Right cardiac atrium (tissue), 5 donors: Measurements from ENCODE around the gene IER5L. TPM values are rescaled to one million over a fixed set of nuclear protein-coding genes. Genes with fewer than 3 reads are reported as not detected.

Source experiments
- ATAC-seq, 2 donors: fragments of 200-7000 bp; cut with Tn5 transposase; one replicate each; pipeline versions ENCODE4 v1.8.0 to v1.9.1; 2020; ENCODE audit warnings: moderate library complexity in 2 of 2, mild to moderate bottlenecking in 1 of 2
- DNase-seq, 3 donors: peaks; one replicate each; pipeline ENCODE4 v3.0.0-alpha.2; 2020
- H3K27ac ChIP-seq: one replicate; pipeline ENCODE4 v1.5.1; 2013; ENCODE audit warnings: mild to moderate bottlenecking, low read length, control low read depth, moderate library complexity
- H3K27me3 ChIP-seq: one replicate; pipeline ENCODE4 v1.6.1; 2013; ENCODE audit not compliant: control insufficient read depth, insufficient read depth
- H3K4me1 ChIP-seq: one replicate; pipeline ENCODE4 v1.6.1; 2013; ENCODE audit warnings: low read length; ENCODE audit not compliant: control insufficient read depth, insufficient read depth
- H3K4me3 ChIP-seq: one replicate; pipeline ENCODE4 v1.5.1; 2013; ENCODE audit warnings: low read length, control low read depth
- H3K9me3 ChIP-seq: one replicate; pipeline ENCODE4 v1.6.1; 2013; ENCODE audit warnings: low read length; ENCODE audit not compliant: control insufficient read depth
- WGBS: extraction: QIAGEN DNeasy Blood & Tissue Kit; methylation state at CpG from one replicate; pipeline ENCODE4 v1.1.7; 2013; 5-methylcytosine and 5-hydroxymethylcytosine counted together
- intact Hi-C, 4 donors: fragments of 100-400 bp; cut with DNase I; formaldehyde crosslinking; loops; one replicate each; pipeline versions ENCODE4 v1.11.0 to v1.14.0; 2022 to 2023
- polyA plus RNA-seq: library from polyadenylated mRNA; stranded (reverse); fragments of 200-250 nt; gene quantifications from one replicate; pipeline ENCODE4 v1.2.3, GENCODE V29; 2013
- total RNA-seq, 4 donors: library from RNA; stranded (reverse); fragmentation: NEBNext Ultra II Directional; extraction: Animal tissue kit (Norgen Biotek cat#: 25700); gene quantifications; one replicate each; pipeline ENCODE4 v1.2.1, GENCODE V29; 2021
- donor health status: healthy with polysubstance abuse.
- donor health status: DM: no; HTN: yes; CAD: no.
- donor health status: DM: no; HTN: no; CAD: no.
- donor health status: DM: no; HTN: yes; CAD: no; lungs with severe emphysema.
- donor health status: DM: yes; HTN: yes; CAD: no.

IER5L gene
- total and polyA plus RNA-seq, 5 donors, result 6.7 to 10.4 (median 8.7) TPM

DNA sequence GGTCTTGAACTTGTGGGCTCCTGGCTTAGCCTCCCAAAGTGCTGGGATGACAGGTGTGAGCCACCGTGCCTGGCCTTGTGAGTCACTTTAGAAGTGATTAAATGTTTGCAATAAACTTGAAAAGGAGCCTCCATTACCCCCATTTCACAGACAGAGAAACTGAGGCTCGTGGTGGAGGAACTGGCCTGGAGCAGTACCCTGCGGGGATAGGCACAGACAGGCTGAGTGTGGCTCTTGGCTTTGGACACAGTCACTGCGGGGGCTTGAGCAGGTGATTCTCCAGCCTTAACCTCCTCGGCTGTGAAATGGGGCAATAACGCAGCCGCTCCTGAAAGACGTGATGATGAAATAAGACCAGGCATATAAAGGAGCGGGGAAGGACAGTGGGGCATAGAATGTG, 40.9 kb upstream of the IER5L start:
- Histone ChIP-seq H3K27me3 (no peaks in the 10 kb centered on the region), H3K9me3 (no peaks in the 10 kb centered on the region), H3K27ac (no peak overlapping the region), H3K4me3 (no peak overlapping the region), H3K4me1 (no peaks in the 10 kb centered on the region)
- intact Hi-C loops, result no loop called here
- WGBS, result 82% methylated on average over 9 of the region's 9 CpGs
- DNase-seq (peak in 1 of 3 donors; percentile 11), ATAC-seq (no peak)

DNA sequence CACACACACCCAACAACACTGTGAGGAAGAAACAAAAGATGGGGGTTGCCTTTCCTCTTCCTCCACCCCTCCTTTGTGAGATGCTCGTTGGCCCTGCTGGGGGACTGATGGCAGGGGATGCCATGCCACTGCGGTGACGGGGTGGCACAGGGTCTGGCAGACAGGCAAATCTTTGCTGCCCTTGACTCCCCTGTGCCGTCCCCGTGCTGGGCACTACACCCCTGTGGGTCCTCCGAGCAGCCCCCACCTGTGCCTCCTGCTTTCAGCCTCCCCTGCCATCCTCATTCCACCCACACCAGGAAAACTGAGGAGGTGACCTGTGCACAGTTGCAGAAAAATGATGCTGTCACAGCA, 40.2 kb upstream of the IER5L start:
- Histone ChIP-seq H3K27me3 (no peaks in the 10 kb centered on the region), H3K9me3 (no peaks in the 10 kb centered on the region), H3K27ac (no peak overlapping the region), H3K4me1 (no peaks in the 10 kb centered on the region), H3K4me3 (no peak overlapping the region)
- DNase-seq (peak in 1 of 3 donors; percentile 43), ATAC-seq (peak in 1 of 2 donors; percentile 12)
- intact Hi-C loops, result no loop called here
- WGBS, result 66% methylated on average over 6 of the region's 6 CpGs

DNA sequence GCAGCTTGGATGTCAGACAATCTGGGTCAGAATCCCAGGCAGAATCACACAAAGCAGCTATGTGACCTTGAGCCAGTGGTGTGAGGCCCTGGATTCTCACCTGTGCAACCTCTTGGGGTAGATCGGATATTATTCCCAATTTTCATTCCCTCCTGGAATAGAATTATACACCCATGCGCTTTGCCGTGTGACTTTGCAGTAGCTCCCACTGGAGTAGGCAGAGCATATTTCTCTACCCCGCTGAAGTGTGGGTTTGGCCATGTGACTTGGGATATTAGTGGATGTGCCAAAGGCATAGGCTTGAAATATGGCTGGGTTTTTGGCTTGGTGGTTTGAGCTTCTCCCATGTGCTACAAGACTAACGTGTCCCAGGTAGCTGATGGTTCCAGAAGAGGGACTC, 35.5 kb upstream of the IER5L start:
- WGBS, result 98% methylated on average over 5 of the region's 5 CpGs
- DNase-seq (no peak), ATAC-seq (no peak)
- intact Hi-C loops, result no loop called here
- Histone ChIP-seq H3K27ac (no peak overlapping the region), H3K4me1 (no peaks in the 10 kb centered on the region), H3K27me3 (no peaks in the 10 kb centered on the region), H3K4me3 (no peak overlapping the region), H3K9me3 (no peaks in the 10 kb centered on the region)

DNA sequence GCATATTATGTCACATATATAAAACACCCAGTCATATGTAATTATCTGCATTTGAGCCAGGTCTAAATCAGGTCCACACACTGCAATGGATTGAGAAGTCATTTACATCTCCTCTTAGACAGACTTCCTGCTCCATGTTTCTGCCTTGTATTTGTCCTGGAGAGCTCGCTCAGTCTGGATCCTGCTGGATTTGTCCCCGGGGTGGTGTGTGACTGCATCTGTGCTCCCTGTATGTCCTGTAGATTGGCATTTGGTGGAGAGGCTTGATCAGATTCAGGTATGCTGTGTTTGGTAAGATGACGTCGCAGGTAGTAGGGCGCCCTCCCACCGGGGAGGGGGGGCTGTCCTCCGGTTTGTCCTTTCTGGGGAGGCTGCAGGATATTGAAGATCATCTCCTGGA, 33.6 kb upstream of the IER5L start:
- 76% methylated on average over 7 of the region's 7 CpGs for WGBS

DNA sequence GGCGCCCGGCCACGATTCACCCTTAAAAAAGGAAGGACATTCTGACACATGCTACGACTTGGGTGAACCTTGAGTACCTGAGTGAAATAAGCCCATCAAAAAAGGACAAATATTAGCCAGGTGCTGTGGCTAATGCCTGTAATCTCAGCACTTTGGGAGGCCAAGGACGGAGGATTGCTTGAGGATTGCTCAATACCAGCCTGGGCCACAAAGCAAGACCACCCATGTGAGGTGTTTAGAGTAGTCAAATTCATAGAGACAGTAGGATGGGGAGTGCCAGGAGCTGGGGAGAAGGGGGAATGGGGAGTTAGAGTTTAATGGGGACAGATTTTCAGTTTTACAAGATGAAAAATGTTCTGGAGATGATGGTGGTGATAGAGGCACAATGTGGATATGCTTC, 32.1 kb upstream of the IER5L start:
- intact Hi-C loops, result no loop called here
- DNase-seq, result no peak
- Histone ChIP-seq H3K4me3 (no peak overlapping the region), H3K27me3 (no peaks in the 10 kb centered on the region), H3K9me3 (no peaks in the 10 kb centered on the region), H3K4me1 (no peaks in the 10 kb centered on the region), H3K27ac (no peak overlapping the region)
- WGBS, result 77% methylated on average over 5 of the region's 5 CpGs
- ATAC-seq, result no peak

More for the DNA sequence above, 33.6 kb upstream of the IER5L start:
- Histone ChIP-seq H3K4me3 (no peak overlapping the region), H3K27ac (no peak overlapping the region), H3K9me3 (no peaks in the 10 kb centered on the region), H3K27me3 (no peaks in the 10 kb centered on the region), H3K4me1 (no peaks in the 10 kb centered on the region)
- intact Hi-C loops, result no loop called here
- no peak for ATAC-seq
- peak in 1 of 3 donors; percentile 8 for DNase-seq

DNA sequence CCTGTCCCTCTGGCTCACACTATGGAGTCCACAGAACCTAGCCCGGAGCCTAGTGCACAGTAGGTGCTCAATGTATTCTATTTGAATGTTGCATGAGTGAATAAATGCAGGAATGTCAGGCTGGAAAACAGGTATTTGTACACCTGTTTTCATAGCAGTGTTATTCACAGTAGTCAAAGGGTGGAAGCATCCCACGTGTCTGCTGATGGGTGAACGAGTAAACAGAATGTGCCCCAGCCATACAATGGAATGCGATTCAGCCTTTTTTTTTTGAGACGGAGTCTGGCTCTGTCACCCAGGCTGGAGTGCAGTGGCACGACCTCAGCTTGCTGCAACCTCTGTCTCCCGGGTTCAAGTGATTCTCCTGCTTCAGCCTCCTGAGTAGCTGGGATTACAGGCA, 31.5 kb upstream of the IER5L start:
- H3K4me1 ChIP-seq, result no peaks in the 10 kb centered on the region
- DNase-seq, result no peak
- no peak overlapping the region for H3K4me3 ChIP-seq
- H3K27me3 ChIP-seq, result no peaks in the 10 kb centered on the region
- intact Hi-C loops, result loop anchor here in 1 of 4 donors (10.0 kb wide), 1 partner anchor 45 kb away; no protein-coding TSS in a partner anchor
- 77% methylated on average over 7 of the region's 7 CpGs for WGBS
- no peak for ATAC-seq
- H3K9me3 ChIP-seq, result no peaks in the 10 kb centered on the region
- no peak overlapping the region for H3K27ac ChIP-seq

DNA sequence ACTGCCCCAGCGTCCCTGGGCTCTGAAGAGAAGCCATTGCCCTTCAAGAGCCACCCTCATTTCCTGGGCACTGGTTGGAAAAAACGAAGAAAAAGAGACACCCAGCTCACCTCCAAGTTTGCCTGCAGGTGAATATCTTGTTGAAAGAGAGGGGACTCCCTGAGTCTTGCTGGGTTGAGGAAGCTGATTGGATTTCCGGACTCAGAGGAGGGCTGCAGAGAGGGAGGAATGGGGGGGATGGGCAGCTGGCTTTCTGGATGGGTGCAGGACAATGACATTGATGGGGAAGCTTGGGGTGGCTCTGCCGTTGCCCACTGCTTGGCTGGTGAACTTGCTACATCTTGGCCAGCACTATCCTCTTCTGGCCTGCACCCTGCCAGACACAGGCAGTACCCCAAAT, 31.0 kb upstream of the IER5L start:
- WGBS, result 76% methylated on average over 4 of the region's 4 CpGs
- intact Hi-C loops, result loop anchor here in 1 of 4 donors (10.0 kb wide), 1 partner anchor 46 kb away; no protein-coding TSS in a partner anchor

DNA sequence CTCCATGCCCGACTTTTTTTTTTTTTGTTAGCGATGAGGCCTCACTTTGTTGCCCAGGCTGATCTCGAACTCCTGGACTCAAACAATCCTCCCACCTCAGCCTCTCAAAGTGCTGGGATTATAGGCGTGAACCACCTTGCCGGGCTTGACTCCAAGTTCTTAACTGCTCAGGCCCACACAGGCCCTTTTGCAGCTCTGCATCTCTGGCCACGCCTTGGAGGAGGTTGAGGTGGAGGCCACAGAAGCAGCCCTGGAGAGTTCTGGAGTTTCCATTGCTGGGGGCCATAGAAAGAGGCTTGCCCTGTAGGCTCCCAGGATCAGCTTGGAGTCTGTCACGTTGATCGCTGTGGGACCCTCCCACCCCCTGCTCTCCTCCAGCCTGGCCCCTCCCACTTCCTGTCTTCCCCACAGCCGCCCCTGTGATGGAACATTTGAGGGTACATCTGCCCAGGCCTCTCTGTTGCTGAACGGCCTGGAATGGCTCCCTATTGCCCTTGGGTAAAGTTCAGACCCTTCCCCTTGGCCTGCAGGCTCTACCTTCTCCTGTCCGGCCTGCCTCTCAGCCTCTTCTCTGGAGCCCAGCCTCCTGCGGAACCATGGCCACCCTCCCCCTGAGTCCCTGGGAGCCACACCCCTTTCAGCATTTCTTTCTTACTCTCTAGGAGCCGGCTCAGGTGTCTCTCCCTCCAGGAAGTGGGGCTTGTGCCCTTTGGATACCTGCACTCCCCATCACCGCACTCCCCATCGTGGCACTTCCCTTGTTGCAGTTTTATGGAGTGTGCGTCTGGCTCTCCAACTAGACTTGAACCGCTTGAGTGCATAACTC, 30.4 kb upstream of the IER5L start:
- DNase-seq, result peak in 1 of 3 donors; percentile 38
- intact Hi-C loops, result loop anchor here in 1 of 4 donors (10.0 kb wide), 1 partner anchor 46 kb away; no protein-coding TSS in a partner anchor
- no peak overlapping the region for H3K4me3 ChIP-seq
- H3K9me3 ChIP-seq, result no peaks in the 10 kb centered on the region
- no peak for ATAC-seq
- no peak overlapping the region for H3K27ac ChIP-seq
- no peaks in the 10 kb centered on the region for H3K27me3 ChIP-seq
- 74% methylated on average over 17 of the region's 17 CpGs for WGBS
- no peaks in the 10 kb centered on the region for H3K4me1 ChIP-seq

More for the DNA sequence above, 31.0 kb upstream of the IER5L start:
- H3K4me1 ChIP-seq, result no peaks in the 10 kb centered on the region
- H3K27me3 ChIP-seq, result no peaks in the 10 kb centered on the region
- no peak for DNase-seq
- no peak overlapping the region for H3K4me3 ChIP-seq
- no peak overlapping the region for H3K27ac ChIP-seq
- no peaks in the 10 kb centered on the region for H3K9me3 ChIP-seq
- no peak for ATAC-seq

DNA sequence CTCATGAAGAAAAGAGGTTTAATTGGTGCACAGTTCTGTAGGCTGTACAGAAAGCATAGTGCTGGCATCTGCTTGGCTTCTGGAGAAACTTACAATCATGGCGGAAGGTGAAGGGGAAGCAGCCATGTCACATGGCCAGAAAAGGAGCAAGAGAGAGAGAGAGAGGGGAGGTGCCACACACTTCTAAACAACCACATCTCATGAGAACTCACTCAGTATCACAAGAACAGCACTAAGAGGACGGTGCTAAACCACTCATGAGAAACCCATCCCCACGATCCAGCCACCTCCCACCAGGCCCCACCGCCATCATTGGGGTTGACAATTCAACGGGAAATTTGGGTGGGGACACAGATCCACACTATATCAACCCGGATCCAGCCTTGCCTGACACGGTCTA, 28.8 kb upstream of the IER5L start:
- peak in 1 of 3 donors; percentile 6 for DNase-seq
- Histone ChIP-seq H3K4me1 (no peaks in the 10 kb centered on the region), H3K27ac (no peak overlapping the region), H3K4me3 (no peak overlapping the region), H3K27me3 (no peaks in the 10 kb centered on the region), H3K9me3 (no peaks in the 10 kb centered on the region)
- 80% methylated on average over 7 of the region's 7 CpGs for WGBS
- intact Hi-C loops, result loop anchor here in 1 of 4 donors (10.0 kb wide), 1 partner anchor 48 kb away; no protein-coding TSS in a partner anchor
- ATAC-seq, result no peak

DNA sequence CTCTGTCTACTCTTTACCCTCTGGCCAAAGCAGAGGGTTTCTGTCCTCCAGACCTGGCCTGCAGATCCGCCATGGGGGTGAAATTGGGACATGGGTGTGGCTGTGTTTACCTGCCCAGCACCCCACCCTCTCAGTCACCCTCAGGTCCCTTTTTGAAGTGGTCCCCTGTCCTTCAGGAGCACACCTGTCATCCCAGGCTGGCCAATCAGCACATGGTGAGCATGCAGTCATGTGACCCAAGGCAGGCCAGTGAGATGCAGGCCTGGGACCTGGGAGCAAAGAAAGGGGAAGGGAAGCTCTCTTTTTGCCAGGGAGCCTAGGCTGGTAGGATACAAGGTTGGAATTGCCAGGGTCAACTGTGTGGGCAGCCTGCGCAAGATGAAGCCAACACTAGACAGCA, 28.3 kb upstream of the IER5L start:
- H3K27ac ChIP-seq, result no peak overlapping the region
- DNase-seq, result no peak
- intact Hi-C loops, result loop anchor here in 1 of 4 donors (10.0 kb wide), 1 partner anchor 48 kb away; no protein-coding TSS in a partner anchor
- H3K4me3 ChIP-seq, result no peak overlapping the region
- 49% methylated on average over 2 of the region's 2 CpGs for WGBS
- no peaks in the 10 kb centered on the region for H3K4me1 ChIP-seq
- no peak for ATAC-seq
- no peaks in the 10 kb centered on the region for H3K27me3 ChIP-seq
- no peaks in the 10 kb centered on the region for H3K9me3 ChIP-seq

DNA sequence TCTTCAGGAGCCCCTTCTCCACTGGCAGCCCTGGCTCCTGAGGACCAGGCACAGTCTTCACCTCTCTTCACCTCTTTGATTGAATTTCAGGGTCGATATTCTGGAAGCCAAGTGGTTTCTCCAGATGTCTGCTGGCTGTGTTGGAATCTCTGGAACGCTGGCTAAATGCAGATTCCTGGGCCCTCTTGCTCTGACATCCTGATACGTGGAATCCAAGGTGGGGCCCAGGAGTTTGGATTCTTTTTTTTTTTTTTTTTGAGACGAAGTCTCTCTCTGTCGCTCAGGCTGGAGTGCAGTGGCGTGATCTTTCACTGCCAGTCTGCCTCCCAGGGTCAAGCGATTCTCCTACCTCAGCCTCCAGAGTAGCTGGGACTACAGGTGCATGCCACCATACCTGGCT, 26.8 kb upstream of the IER5L start:
- Histone ChIP-seq H3K9me3 (no peaks in the 10 kb centered on the region), H3K4me1 (no peaks in the 10 kb centered on the region), H3K27me3 (no peaks in the 10 kb centered on the region), H3K27ac (no peak overlapping the region), H3K4me3 (no peak overlapping the region)
- intact Hi-C loops, result loop anchor here in 1 of 4 donors (10.0 kb wide), 1 partner anchor 50 kb away; no protein-coding TSS in a partner anchor
- DNase-seq (peak in 1 of 3 donors; percentile 3), ATAC-seq (no peak)
- 90% methylated on average over 7 of the region's 7 CpGs for WGBS
